Activated CD8-positive, alpha-beta T cell treated with anti-CD3 and anti-CD28 coated beads, Interleukin-2, amount 10 ng/mL, durations not matched to agents 7 days and 5 days (primary cell): Measurements from ENCODE around the gene TEK. TPM values are rescaled to one million over a fixed set of nuclear protein-coding genes. Genes with fewer than 3 reads are reported as not detected.
A peak's percentile ranks its signal among the peaks of the same experiment; 100 is the strongest.
"Not testable (repeated sequence)": the region's sequence is repeated elsewhere in the genome, so short reads cannot be mapped to it uniquely, and the experiment has no call there.

Experiments
- ATAC-seq: fragments of 150-1000 bp; cut with Tn5 transposase; one replicate; pipeline ENCODE4 v1.10.0; 2021; ENCODE audit warnings: moderate library complexity
- CTCF ChIA-PET: fragments of 350-600 bp; sonication (Branson Sonifier 250); formaldehyde crosslinking; loops from one replicate; lab custom pipeline; 2021; ENCODE audit warnings: antibody characterized with exemption; lab: Charles Lee
- POLR2A ChIA-PET: fragments of 350-600 bp; sonication (Branson Sonifier 250); formaldehyde crosslinking; loops from one replicate; lab custom pipeline; 2021; ENCODE audit warnings: antibody characterized with exemption; lab: Charles Lee
- DNase-seq: peaks from one replicate; pipeline ENCODE4 v3.0.0-alpha.2; 2020
- H3K27ac Mint-ChIP-seq: one replicate; pipeline ENCODE4 v1.8.0; 2021; ENCODE audit warnings: mild to moderate bottlenecking, mixed read lengths
- H3K27me3 Mint-ChIP-seq: one replicate; pipeline ENCODE4 v1.8.0; 2021; ENCODE audit warnings: low read depth, mixed read lengths
- H3K36me3 Mint-ChIP-seq: one replicate; pipeline ENCODE4 v1.8.0; 2021; ENCODE audit warnings: low read depth, mixed read lengths
- H3K4me1 Mint-ChIP-seq: one replicate; pipeline ENCODE4 v1.8.0; 2021; ENCODE audit warnings: low read depth, mixed read lengths
- H3K4me3 Mint-ChIP-seq: one replicate; pipeline ENCODE4 v1.8.0; 2021; ENCODE audit warnings: mild to moderate bottlenecking, mixed read lengths
- H3K9me3 Mint-ChIP-seq: one replicate; pipeline ENCODE4 v1.8.0; 2022; ENCODE audit warnings: mixed read lengths; ENCODE audit not compliant: insufficient read depth
- total RNA-seq, 2 experiments: library from RNA; stranded (reverse); gene quantifications; one replicate each; pipeline ENCODE4 v1.2.3, GENCODE V29; 2021

Gene TEK
- total RNA-seq, 2 experiments from 2014 or later: not detected

DNA sequence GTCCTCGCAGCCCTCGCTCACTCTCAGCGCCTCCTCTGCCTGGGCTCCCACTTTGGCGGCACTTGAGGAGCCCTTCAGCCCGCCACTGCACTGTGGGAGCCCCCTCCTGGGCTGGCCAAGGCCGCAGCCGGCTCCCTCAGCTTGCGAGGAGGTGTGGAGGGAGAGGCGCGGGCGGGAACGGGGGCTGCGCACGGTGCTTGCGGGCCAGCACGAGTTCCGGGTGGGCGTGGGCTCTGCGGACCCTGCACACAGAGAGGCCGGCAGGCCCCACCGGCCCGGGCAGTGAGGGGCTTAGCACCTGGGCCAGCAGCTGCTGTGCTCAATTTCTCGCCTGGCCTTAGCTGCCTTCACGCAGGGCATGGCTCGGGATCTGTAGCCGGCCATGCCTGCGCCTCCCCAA is 16.5 kb upstream of the TEK start:
- POLR2A ChIA-PET, H3K4me3 Mint-ChIP-seq, H3K9me3 Mint-ChIP-seq, H3K27me3 Mint-ChIP-seq, DNase-seq, CTCF ChIA-PET, H3K4me1 Mint-ChIP-seq, H3K27ac Mint-ChIP-seq, H3K36me3 Mint-ChIP-seq, ATAC-seq: not testable (repeated sequence)

DNA sequence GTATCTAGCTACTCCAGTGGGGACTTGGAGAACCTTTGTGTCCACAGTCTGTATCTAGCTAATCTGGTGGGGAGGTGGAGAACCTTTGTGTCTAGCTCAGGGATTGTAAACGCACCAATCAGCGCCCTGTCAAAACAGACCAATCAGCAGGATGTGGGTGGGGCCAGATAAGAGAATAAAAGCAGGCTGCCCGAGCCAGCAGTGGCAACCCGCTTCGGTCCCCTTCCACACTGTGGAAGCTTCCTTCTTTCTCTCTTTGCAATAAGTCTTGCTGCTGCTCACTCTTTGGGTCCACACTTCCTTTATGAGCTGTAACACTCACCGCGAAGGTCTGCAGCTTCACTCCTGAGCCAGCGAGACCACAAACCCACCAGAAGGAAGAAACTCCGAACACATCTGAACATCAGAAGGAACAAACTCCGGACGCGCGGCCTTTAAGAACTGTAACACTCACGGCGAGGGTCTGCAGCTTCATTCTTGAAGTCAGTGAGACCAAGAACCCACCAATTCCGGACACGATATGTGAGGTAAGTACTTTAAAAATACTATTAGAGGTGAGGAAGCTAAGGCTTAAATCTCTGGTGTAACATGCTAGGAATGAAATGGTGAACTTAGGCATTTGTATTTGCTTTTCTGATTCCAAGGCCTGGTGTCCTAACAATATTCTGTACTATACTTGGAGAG is 15.5 kb upstream of the TEK start:
- CTCF ChIA-PET, POLR2A ChIA-PET, H3K27ac Mint-ChIP-seq, H3K4me1 Mint-ChIP-seq, H3K4me3 Mint-ChIP-seq, H3K9me3 Mint-ChIP-seq, H3K36me3 Mint-ChIP-seq, H3K27me3 Mint-ChIP-seq, ATAC-seq: not testable (repeated sequence)
- peak; percentile 21 for DNase-seq

DNA sequence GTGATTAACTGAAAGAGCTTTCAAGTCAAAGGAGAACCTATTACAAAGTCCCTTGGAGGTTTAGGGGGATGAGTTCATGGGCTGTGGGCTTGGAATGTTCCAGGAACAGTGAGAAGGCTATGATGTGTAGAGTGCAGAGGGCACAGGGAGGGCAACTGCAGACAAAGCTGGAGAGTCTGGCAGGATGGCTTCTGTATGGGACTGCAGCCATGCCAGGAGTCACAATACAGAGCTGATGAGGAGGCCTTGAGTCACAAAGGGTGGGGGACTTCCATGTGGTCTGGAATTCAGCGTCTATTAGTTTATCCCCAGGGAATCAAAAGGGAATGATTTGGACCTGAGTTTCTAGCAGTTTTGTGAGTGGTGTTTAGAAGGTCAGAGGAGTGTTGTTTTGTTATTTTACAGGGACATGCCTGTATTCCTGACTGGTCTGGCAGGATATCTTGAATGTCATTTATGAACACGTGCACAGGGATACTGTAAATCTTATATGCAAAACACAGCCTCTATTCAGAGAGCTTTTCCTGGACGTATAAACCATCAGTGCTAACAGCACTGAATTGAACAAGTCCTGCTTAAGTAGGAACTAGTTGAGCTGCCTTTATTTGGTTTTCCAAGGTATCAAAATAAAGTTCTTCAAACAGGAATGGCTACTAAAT is 14.3 kb upstream of the TEK start:
- H3K27ac Mint-ChIP-seq: no peak overlapping the region
- H3K4me3 Mint-ChIP-seq: no peak overlapping the region
- ATAC-seq (no peak), DNase-seq (no peak)
- H3K4me1 Mint-ChIP-seq: peaks cover 5% of the 10 kb centered on the region
- CTCF ChIA-PET: no interaction called here
- POLR2A ChIA-PET: no interaction called here
- H3K36me3 Mint-ChIP-seq: no peaks in the 10 kb centered on the region
- H3K27me3 Mint-ChIP-seq: peaks cover 7% of the 10 kb centered on the region
- no peaks in the 10 kb centered on the region for H3K9me3 Mint-ChIP-seq

DNA sequence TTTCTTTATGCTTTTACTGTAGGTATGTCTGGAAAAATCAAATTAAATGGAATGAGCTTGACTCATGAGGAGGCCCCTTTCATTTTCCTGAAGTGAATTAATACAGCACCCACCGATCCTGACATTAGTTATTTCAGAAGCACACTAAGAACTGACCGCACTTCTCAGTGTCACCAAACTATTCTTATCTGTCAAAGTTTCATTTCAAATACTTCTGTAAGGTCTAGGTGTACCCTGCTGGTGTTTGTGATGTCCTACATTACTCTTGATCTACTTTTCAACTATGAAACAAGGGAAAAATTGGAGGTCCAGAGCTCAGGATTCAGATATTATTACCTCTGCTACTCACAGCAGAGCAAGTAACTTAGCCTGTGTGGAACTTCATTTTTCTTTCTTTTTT is 1.8 kb upstream of the TEK start:
- ChIA-PET POLR2A (no interaction called here), CTCF (no interaction called here)
- H3K36me3 Mint-ChIP-seq: no peaks in the 10 kb centered on the region
- H3K4me3 Mint-ChIP-seq: no peak overlapping the region
- peaks cover 3% of the 10 kb centered on the region for H3K27me3 Mint-ChIP-seq
- no peak overlapping the region for H3K27ac Mint-ChIP-seq
- ATAC-seq (no peak), DNase-seq (no peak)
- no peaks in the 10 kb centered on the region for H3K9me3 Mint-ChIP-seq
- no peaks in the 10 kb centered on the region for H3K4me1 Mint-ChIP-seq

DNA sequence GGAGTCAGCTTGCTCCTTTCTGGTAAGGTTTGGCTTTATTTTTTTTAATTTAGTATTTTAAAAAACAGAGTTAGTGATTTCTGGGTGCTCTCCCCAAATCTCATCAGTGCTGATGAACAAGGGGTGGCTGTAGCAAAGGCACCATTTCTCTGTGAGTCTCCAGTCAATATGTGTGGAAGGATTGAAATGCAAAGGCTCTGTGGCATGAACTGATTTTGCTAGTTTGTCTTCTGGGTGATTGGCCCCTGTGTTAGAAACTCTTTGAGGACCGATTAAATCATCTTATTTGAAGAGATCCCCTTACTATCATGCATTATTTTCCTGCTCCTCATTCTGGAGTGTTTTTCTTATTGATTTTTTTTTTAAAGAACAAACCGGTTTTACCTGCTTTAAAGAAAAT is 596 bp downstream of the TEK start:
- POLR2A ChIA-PET: no interaction called here
- H3K9me3 Mint-ChIP-seq: no peaks in the 10 kb centered on the region
- no peak overlapping the region for H3K4me3 Mint-ChIP-seq
- CTCF ChIA-PET: no interaction called here
- DNase-seq (no peak), ATAC-seq (no peak)
- no peaks in the 10 kb centered on the region for H3K36me3 Mint-ChIP-seq
- H3K27ac Mint-ChIP-seq: no peak overlapping the region
- no peaks in the 10 kb centered on the region for H3K4me1 Mint-ChIP-seq
- peaks cover 6% of the 10 kb centered on the region for H3K27me3 Mint-ChIP-seq

- Mint-ChIP-seq H3K36me3 (no peaks in the 10 kb centered on the region), H3K4me3 (no peak overlapping the region), H3K27ac (no peak overlapping the region), H3K9me3 (no peaks in the 10 kb centered on the region), H3K27me3 (peaks cover 6% of the 10 kb centered on the region), H3K4me1 (no peaks in the 10 kb centered on the region)
- ChIA-PET POLR2A (no interaction called here), CTCF (no interaction called here)
- no peak for ATAC-seq
- DNase-seq: no peak
These were observed 1.2 kb downstream of the TEK start for GRCh38 chr9:27110181-27110580.

GRCh38 chr9:27112235-27112634 is 3.2 kb downstream of the TEK start:
- Mint-ChIP-seq H3K4me3 (no peak overlapping the region), H3K4me1 (no peaks in the 10 kb centered on the region), H3K27me3 (peaks cover 6% of the 10 kb centered on the region), H3K27ac (no peak overlapping the region), H3K36me3 (no peaks in the 10 kb centered on the region), H3K9me3 (no peaks in the 10 kb centered on the region)
- POLR2A ChIA-PET: no interaction called here
- CTCF ChIA-PET: no interaction called here
- no peak for ATAC-seq
- DNase-seq: no peak

DNA sequence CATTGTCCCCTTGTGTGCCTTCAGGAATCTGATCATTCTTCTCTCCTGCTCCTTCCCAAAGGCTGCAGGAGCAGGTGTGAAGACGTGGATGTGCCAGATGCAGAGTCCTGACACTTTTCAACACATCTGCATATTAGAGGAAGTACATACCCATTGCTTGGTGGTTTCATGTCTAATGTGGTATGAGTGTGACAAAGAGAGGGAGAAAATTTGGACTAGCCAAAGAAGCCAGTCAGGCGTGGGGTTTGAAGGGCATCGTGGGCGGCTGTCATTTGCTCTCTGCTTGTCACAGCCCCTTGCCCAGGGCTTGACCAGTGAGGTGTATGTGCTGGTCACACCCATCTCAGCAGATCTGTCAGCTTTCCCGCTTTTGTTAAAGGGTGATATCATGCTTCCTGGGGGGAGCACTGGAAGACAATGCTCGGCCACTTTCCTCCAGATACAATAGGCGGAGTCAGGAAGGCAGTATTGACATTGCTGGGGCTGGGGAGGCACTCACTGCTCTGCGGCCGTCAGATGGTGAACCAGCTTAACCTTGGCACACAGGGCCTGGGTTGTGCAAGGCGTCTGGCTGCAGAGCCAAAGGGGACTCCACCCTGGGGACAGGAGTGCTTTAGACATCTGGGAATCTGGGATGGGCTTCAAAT is 8.6 kb downstream of the TEK start:
- ATAC-seq (no peak), DNase-seq (no peak)
- peaks cover 3% of the 10 kb centered on the region for H3K27me3 Mint-ChIP-seq
- ChIA-PET CTCF (no interaction called here), POLR2A (no interaction called here)
- H3K4me3 Mint-ChIP-seq: no peak overlapping the region
- no peaks in the 10 kb centered on the region for H3K36me3 Mint-ChIP-seq
- H3K27ac Mint-ChIP-seq: no peak overlapping the region
- no peaks in the 10 kb centered on the region for H3K9me3 Mint-ChIP-seq
- no peaks in the 10 kb centered on the region for H3K4me1 Mint-ChIP-seq

GRCh38 chr9:27118916-27119315 is 9.9 kb downstream of the TEK start:
- CTCF ChIA-PET: no interaction called here
- no peak overlapping the region for H3K4me3 Mint-ChIP-seq
- DNase-seq (no peak), ATAC-seq (no peak)
- no peaks in the 10 kb centered on the region for H3K4me1 Mint-ChIP-seq
- no peaks in the 10 kb centered on the region for H3K9me3 Mint-ChIP-seq
- no peak overlapping the region for H3K27ac Mint-ChIP-seq
- POLR2A ChIA-PET: no interaction called here
- H3K36me3 Mint-ChIP-seq: no peaks in the 10 kb centered on the region
- no peaks in the 10 kb centered on the region for H3K27me3 Mint-ChIP-seq

DNA sequence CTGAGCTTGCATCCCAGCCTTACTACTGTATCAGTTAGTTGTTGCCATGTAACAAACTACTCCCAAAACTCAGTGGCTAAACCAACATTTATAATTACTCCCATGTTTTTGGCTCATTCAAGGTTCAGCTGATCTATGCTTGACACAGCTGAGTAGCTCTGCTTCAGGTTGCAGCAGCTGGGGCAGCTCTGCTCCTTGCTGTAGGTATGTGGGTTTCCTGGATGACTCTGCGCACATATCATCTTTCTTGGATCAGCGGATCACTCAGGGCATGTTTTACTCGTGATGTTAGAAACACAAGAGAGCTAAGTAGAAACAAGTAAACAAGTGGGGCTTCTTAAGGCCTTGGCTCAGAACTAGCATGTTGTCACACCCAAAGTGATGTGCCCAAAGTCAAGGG is 15.1 kb downstream of the TEK start:
- ATAC-seq: no peak
- Mint-ChIP-seq H3K36me3 (no peaks in the 10 kb centered on the region), H3K4me1 (no peaks in the 10 kb centered on the region), H3K9me3 (no peaks in the 10 kb centered on the region), H3K27ac (no peak overlapping the region), H3K27me3 (peaks cover 2% of the 10 kb centered on the region), H3K4me3 (no peak overlapping the region)
- ChIA-PET POLR2A (no interaction called here), CTCF (no interaction called here)
- no peak for DNase-seq

GRCh38 chr9:27125030-27125429 is 16.0 kb downstream of the TEK start:
- POLR2A ChIA-PET: no interaction called here

DNA sequence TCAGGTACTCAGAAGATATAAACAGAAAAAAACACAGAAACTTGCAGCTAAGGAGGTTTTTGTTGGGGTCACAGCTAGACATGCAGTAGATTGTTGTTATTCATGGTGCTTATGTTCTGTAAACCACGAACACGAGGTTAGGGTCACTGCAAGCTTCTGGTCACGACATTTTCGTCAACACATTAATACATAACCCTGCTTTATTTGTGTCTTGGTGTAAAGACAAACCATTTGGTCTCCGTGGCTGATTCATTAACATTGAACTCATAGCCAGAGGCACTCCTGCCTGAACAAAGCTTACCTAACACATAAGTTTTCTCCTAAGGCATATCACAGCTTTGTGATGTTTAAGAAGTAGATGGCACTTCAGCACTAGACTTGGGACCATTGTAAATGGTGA is 16.9 kb downstream of the TEK start:
- DNase-seq (no peak), ATAC-seq (no peak)
- Mint-ChIP-seq H3K4me3 (no peak overlapping the region), H3K9me3 (no peaks in the 10 kb centered on the region), H3K36me3 (no peaks in the 10 kb centered on the region), H3K4me1 (no peaks in the 10 kb centered on the region), H3K27me3 (peaks cover 4% of the 10 kb centered on the region), H3K27ac (no peak overlapping the region)
- ChIA-PET POLR2A (no interaction called here), CTCF (no interaction called here)

More at GRCh38 chr9:27125030-27125429, 16.0 kb downstream of the TEK start:
- Mint-ChIP-seq H3K27me3 (peaks cover 4% of the 10 kb centered on the region), H3K4me3 (no peak overlapping the region), H3K36me3 (no peaks in the 10 kb centered on the region), H3K9me3 (no peaks in the 10 kb centered on the region), H3K4me1 (no peaks in the 10 kb centered on the region), H3K27ac (no peak overlapping the region)
- no peak for ATAC-seq
- CTCF ChIA-PET: no interaction called here
- DNase-seq: no peak
